GM18508 (cell line): ENCODE measurements around the gene GJC1.

Experiments used
- ATAC-seq: cut with Tn5 transposase; IDR thresholded peaks from one replicate; pipeline ENCODE4 v1.9.1; 2021; ENCODE audit warnings: moderate number of reproducible peaks; ENCODE audit not compliant: insufficient read depth, unreplicated experiment

Gene GJC1

DNA sequence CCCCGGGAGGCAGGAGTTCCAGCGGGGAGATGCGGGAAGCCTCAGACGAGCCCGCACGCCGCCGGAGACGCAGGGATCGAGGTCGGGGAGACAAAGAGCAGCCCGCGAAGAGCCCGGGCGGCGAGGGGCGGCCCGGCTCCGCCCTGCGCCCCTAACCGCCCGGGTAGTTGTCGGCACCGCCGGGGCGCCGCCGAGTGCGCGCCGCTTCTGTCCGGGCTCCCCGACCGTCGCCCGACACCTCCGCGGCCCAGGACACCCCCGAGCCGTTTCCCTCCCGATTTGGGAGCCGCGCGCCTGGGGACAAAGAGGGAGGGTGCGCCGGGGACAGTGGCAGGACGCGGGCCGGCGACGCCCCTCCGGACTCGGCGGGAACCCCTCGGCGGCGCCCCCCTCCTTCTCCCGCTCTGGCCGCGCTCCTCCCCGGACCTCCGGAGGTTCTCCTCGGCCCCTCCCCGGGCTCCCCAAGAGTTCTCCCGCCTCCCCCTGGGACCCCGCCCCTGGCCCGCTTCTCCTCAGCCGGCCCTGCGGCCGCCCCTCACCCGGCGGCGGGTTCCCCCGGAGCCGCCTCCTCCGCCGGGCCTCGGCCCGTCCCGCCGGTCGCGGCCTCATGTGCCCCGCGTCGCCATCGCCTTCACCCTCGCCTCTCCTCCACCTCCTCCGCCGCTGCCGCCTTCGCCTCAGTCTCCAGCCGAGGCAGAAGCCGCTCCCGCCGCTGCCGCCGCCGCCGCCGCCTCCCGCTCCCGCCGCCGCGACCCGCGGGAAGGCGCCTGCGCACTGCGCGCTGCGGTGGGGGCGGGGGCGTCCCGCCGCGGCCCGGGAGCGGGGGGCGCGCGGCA is at the start of gene GJC1:
TSS of gene GJC1 (minus strand) at position 765 of the 836 bp plus-strand sequence. CDS start 24,470 bp downstream, outside the sequence.
- no peak for ATAC-seq

DNA sequence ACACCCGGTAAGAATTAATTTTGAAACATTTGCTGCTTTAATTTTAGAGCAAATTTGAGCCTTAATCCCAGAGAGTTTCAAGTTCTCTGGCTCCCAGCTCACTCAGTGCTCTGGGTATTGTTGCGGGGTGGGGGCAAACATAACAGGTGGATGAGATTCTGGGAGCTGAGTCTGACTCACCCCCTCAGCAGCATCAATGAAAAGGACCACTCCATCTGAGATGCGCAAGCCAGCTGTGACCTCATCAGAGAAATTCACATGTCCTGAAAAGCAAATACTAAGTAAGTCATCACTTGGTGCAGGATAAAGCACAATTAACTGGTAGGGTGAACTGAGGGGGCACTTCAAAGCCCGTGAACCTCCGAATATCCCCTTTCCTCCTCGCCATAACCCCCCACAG is 49.3 kb upstream of the GJC1 start:
- no peak for ATAC-seq

DNA sequence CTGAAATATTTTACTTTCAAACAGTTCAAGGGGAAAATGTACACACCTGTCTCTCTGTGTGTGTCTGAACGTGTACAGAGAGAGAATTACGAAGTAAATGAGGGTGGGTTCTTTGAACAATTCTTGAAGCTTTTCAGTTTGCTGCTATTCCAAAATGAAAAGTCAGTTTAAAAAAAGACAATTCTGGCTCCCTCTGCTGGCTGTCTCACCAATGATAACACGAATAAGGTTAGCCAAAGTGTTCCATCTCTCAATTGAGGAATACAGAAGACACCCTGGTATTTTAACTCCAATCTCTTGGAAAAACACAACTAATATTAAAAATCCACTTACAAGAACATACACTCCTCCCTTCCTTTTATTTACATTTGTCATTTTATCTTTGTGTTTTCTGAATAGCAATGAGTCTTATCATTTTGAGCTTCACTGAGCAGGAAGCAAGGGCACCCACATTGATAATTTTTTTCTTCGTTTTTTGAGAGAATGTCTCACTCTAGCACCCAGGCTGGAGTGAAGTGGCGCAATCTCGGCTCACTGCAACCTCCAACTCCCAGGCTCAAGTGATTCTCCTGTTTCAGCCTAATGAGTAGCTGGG is 48.6 kb upstream of the GJC1 start:
- no peak for ATAC-seq

DNA sequence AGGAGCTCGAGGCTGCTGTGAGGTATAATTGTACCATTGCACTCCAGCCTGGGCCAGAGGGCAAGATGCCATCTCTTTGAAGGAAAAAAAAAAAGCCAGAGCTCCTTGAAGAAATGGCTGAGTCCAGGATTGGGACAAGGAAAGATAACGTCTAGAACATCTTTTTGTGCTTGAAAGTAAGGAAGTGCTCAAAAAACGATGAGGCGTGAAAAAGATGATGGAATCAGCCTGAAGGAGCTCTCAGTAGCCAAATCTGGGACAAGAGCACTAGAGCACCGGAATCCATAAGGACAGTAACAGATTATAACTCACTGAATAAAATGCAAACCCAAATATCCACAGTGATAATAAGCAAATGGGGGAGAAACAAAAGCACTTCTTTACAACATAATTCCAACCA is 47.0 kb upstream of the GJC1 start:
- no peak for ATAC-seq

DNA sequence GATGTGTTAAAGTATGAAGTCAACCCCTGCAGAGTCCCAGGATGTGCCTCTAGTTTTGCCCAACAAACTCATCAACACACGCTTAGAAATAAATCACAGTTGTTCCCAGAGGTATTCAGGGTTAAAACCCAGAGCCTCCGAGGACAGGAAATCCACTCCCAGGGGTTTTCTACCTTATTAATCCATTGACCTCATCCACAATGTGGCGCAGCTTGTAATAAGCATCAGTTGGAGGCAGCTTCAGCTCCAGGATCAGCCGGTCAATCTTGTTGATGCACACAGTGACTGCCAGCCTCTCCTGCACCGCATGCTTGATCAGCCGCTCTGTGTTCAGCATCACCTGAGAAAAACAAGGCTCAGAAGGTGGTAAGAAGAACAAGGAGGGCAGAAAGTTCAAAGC is 45.7 kb upstream of the GJC1 start:
- ATAC-seq = no peak

DNA sequence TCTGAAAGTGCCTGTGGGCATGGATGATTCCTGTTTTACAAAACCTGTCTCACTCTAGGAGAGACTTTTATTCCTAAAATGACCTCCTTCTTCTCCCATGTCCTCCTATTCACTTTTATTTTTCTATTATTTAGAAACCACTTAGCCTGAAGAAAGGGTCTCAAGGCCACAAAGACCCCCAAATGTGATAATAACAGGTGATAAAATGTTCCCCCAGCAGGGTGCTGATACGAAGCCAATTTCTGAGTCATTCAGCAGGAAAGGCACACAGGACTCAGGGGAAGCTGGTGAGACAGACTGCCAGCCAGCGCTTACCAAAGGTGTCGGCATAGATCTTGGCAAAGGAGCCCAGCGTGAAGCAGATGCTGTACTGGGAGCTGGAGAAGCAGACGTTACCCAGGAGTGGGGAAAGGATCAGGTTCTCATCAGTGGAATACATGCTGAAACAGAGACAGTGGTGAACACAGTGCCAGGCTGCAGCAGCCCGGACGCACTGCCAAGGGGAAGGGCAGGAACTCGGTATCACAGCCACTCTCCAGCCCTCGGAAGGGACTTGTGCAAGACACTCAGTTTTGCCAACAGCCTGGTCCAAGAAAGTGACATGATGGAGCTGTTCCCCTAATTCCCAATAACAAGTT is 42.2 kb upstream of the GJC1 start:
- ATAC-seq = no peak

DNA sequence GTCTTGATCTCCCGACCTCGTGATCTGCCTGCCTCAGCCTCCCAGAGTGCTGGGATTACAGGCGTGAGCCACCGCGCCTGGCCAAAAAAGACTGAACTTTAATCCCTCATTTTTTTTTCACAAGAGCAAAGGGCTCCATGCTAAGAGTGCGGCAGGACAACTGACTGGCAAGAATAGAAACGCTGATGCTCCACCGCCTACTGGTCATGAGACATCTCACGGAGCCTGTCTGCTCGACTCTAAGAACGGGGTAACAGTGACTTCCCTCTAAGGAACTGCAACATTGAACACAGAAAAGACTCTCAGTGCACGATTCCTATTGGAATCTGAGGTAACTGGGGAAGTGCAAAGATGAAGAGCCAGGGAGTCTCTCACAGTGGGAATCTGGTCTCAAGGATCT is 41.5 kb upstream of the GJC1 start:
- ATAC-seq = no peak

DNA sequence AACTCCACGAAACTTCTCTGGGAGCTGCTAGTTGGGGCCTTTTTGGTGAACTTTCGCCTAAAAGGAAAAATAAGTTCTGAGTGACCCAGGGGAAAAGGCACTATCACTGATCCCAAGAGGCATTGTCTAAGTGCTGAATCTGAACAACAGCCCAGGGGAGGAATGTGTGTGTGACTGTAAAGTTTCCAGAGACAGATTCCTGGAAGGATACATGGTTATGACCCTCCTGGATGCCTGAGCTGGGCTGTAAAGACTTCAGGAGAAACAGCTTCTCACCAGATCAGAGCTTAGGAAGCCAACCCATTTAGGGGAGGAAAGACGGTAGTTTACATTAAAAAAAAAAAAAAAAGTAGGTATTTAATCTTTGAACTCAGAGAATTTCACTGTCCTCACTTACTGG is 37.8 kb upstream of the GJC1 start:
- no peak for ATAC-seq

DNA sequence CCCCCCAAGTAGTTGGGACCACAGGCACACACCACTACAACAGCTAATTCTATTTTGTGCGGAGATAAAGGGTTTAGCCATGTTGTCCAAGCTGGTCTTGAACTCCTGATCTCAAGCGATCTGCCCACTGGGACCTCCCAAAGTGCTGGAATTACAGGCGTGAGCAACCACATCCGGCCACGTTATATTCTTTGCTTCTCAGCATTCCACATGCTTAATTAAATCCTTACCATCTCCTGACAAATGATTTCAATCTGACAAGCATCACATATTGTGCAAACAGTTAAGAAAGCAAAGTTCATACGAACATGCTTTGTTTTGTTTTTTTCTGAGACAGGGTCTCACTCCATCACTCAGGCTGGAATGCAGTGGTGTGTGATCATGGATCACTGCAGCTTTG is 35.8 kb upstream of the GJC1 start:
- no peak for ATAC-seq

DNA sequence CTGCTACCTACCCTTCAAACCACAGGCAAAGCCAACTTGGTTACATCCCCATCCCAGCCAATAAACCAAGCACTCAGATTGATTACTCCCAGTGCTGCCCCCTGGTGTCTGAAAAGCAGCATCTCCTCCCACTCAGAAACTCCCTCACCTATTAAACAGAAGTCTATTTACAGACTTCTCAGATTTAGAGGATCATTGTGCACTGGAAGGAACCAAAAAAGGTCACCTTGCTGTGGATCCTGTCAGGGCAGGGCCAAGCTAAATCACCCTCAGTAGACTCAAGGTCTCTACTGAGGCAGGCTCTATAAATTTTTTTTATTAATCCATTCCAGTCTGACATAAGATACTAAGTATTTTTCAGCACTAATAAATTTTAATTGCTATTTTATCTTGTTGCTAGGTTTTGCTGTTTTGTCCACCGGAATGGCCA is 35.2 kb upstream of the GJC1 start:
- no peak for ATAC-seq

DNA sequence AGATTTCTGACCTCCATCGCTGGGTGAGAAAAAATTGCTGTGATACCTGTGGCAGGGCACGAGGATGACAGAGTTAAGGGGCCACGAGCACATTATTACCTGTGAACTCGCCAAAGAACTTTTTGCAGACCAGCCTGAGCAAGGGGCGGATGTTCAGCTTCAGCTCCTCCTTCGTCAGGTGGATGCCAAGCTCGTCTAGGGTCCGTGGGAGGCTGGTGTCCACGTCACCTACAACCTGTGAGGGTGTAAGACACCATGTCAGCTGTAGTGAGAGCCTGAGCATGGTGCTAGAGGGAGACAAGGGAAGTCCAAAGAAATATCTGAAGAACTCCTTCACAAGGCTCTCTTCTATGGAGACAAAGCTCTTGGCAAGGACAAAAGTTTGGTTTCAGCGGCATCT is 34.7 kb upstream of the GJC1 start:
- no peak for ATAC-seq

DNA sequence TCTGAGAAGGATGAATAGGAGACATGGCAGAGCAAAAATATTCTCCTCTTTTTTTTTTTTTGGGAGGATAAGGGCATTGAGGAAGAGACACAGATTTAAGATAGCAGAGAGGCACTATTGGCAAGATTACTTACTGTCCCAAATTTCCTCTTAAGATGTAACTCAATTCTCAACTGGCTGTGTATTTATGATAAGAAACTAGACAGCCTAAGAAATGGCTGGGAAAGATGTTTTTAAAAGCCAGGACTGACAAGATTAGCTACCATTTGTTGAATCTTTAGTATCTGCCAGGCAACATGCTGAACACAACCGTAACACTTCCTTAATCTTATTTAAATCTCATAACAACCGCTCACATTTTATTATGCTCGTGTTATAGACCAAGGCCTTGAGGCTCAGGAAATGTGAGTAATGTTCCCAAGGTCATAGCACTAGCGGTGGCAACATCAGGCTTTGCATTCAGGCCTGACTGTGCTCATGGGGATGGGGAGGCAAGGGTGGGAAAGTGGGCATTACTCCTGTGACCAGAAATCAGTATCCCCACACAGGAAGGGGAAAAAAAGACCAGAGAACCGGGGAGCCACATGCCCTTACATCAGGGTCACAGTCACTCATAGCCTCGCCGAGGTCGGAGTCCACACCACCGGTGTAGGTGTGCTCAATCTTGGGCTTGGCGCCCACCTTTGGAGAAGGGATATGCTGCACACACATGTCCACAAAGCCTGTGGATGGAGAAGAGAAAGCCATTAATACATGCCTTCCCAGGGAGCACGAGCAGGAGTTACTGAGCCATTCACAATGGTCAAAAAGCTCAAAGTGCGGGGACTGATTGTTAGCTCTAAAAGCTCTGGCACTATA is 33.2 kb upstream of the GJC1 start:
- no peak for ATAC-seq

DNA sequence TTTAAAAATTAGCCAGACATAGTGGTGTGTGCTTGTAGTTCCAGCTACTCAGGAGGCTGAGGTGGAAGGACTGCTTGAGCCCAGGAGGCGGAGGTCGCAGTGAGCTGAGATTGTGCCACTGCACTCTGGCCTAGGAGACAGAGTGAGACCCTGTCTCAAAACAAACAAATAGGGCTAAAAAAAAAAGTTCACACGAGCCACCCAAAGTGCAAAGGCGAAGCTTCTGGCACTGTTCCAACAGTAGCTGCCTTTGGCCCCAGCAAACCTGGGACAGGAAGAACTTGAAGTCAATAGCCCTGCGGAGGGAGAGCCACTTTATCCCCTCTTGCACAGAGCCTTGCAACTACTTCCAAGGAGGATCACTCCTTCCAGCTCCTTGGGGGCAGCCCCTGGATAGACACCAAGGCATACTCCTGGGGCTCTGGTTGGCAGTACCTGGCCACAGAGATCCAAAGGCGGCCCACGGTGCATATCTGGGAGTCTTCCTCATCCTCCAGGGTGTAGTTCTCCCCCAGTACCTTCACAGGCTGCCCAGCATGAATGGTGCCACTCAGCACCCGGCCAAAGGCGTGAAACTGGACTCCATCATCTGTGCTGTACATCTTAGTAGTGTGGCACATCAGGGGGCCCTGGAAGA is 32.3 kb upstream of the GJC1 start:
- no peak for ATAC-seq

DNA sequence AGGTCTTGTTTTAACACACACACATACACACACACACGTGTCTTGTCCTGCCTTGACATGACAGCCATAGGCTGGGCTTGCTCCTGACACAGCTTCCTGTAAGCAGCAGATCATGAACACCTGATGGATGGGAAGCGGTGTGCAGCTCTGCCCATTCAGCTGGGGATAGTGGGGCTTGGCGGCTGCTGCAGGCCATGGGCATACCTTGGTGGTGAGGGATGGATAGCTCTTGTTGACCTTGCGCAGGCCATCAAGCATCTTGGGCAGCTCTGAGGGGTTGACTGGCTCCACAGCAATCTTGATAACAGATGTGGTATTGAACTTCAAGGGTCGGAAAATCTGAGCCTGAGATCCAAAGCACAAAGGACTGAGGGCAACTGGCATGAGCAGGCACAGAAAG is 29.6 kb upstream of the GJC1 start:
- ATAC-seq = no peak

DNA sequence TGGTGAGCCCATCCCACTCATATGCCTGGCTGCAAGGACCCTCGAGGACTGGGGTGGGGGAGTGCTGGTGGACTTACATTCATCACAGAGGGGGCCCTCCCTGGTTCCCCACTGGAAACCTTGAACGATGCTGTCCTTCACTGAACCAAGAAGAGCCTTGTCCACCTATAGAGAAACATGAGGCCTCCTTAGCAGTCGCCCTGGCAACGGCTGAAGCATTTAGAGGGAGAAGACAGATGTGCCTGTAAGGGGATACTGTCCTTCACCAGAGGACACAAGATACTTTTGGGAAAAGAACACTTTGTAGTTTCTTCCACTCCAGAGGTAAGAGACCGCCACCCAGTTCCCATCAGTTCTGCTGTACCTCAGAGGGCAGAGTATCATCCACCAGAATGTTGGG is 24.1 kb upstream of the GJC1 start:
- no peak for ATAC-seq

DNA sequence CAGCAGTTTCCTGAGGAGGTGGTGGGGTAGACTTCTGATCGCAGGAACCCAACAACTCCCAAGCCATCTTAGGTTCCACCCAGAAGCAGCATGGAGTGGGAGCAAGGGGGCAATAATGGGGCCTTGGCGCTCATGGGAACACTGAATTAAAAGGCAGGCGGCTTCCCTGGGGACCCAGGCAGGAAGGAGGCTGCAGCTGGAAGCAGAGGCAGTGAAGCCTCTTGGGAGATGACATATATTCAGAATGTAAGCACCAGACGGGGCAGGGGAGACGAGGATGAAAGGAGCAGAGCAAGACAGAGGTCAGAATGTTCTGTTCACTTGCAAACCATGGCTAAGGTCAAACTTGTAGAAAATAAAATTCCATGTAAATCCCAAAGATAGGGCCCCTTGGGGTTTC is 20.5 kb upstream of the GJC1 start:
- no peak for ATAC-seq

DNA sequence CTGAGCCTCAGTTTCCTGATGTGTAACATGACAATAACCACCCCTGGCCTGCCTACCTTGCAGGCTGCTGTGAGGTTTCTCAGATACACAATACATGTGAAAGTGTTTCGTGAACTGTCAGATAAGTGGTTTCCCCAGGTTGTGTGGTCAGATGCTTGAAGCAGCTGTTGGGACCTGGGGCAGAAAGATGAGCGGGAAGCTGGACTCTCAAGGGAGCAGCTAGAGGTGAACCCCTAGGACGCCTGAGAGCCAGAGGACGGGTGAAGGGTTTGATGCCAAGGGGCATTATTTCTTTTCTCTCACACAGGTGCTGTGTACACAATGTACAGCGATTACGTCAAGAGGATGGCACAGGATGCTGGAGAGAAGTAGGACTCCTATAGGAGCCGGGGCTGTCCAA is 19.9 kb upstream of the GJC1 start:
- no peak for ATAC-seq

DNA sequence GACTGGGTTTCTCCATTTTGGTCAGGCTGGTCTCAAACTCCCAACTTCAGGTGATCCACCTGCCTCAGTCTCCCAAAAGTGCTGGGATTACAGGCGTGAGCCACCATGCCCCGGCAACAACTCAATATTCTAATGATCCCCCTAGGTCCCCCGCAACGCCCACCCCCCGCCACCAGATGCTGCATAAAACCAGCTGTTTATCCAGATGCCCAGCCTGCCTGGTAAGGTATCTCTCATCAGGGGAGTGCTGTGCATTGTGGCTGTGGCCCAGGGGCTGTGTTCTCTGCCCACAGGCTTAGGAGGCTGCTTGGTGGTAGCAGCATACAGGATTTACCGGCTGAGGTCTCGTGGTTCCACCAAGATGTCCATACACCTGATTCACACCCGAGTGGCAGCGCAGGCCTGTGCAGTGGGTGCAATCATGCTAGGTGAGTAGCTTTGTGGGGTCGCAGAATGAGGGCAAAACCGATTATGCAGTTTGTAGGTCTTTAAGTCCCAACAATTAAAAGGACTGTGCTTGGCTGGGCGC is 18.9 kb upstream of the GJC1 start:
- ATAC-seq = no peak

DNA sequence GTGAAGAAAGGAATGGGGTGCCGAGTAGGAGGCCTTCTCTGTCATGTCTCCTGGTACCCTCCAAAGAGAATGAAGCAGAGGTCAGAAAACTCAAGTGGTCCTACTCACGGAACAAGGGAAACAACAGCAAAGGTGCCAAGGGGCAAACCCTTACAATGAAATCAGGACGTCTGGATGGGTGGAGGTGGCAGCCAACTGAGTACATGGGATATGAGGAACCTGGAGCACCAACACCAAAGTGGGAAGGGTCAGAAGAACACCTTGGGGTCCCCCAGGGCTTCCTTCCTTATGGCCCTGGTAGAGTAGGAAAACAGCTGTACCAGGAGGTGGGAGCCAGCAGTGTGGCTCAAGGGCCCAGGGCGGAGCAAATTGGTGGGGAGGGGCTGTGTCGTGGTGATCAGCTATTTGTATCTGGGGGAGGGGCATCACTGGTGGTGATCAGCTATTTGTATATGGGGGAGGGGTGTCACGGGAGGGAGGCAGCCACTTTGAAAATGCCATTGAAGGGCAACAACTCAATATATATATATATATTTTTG is 18.2 kb upstream of the GJC1 start:
- ATAC-seq = no peak

DNA sequence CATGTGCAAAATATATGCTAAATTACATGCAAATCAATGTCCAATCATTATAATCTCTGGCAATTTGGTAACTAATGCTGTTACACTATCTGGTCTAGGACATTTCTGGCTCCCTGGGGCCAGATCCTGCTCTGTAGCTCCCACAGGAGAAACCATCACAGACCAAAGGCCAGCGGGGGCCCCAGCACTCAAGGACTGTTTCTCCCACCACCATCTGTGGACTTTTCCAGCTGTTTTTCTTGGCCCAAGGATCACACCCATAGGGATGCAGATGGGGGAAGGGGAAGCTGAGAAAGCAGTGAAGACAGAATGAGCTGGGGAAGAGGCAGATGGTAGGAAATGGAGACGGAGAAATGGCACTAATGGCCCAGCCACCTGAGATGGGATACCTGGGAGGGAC is 17.5 kb upstream of the GJC1 start, which contains the start of gene HIGD1B:
TSS of gene HIGD1B (plus strand) at position 298 of the 400 bp plus-strand sequence. CDS start 270 bp downstream, outside the sequence.
- ATAC-seq = no peak
